ENCODE measurements around the gene CHIT1. TPM values are rescaled to one million over a fixed set of nuclear protein-coding genes. Genes with fewer than 3 reads are reported as not detected.

The CHIT1 gene
- total RNA-seq, 1 experiment from 2014 or later = not detected

GRCh38 chr1:203211812-203212211 is 17.7 kb downstream of the CHIT1 start:
- Histone ChIP-seq H3K79me2 (ENCODE audit: insufficient read depth, low read length) (no peaks in the 10 kb centered on the region), H3K9me2 (ENCODE audit: insufficient read depth) (no peaks in the 10 kb centered on the region), H3K36me3 (ENCODE audit: control insufficient read depth in 1 of 2, insufficient read depth in 2 of 2, low read length in 2 of 2) (no peaks in the 10 kb centered on the region), H2AFZ (ENCODE audit: low read depth, low read length, poor library complexity, severe bottlenecking) (no peak overlapping the region), H4K20me1 (ENCODE audit: insufficient read depth) (no peaks in the 10 kb centered on the region), H3K9me3 (ENCODE audit: control insufficient read depth in 1 of 2, insufficient read depth in 1 of 2, low read depth in 1 of 2, low read length in 2 of 2) (no peaks in the 10 kb centered on the region), H3K9ac (ENCODE audit: low read length) (no peak overlapping the region), H3K4me1 (ENCODE audit: control insufficient read depth in 1 of 2, insufficient read depth in 2 of 2, low read length in 2 of 2) (peaks cover 0 to 12% of the 10 kb centered on the region in 2 experiments; a peak in 1 of 4 replicates), H3K27me3 (ENCODE audit: insufficient read depth, low read length) (no peaks in the 10 kb centered on the region), H3K27ac (ENCODE audit: low read depth, low read length) (no peak overlapping the region), H3K4me2 (ENCODE audit: low read length) (no peak overlapping the region), H3K4me3 (replicated peaks in 1 of 2; ENCODE audit: low read depth in 1 of 2, low read length in 2 of 2) (no peak overlapping the region)
- BruUV-seq (replicated peaks) = no TSS peak
- no peak for DNase-seq (ENCODE audit: low read depth, low spot score)
- ATAC-seq = no peak
- CTCF ChIA-PET = no interaction called here
- POLR2A ChIA-PET = no interaction called here
- intact Hi-C loops (cut with micrococcal nuclease) = no loop called here
- no peak for TF ChIP-seq EZH2 (IDR thresholded peaks at IDR 0.05)
- no peak for TF ChIP-seq POLR2AphosphoS5 (IDR thresholded peaks at IDR 0.05; ENCODE audit: low read depth, low read length)
- no peak for TF ChIP-seq ELF1 (IDR thresholded peaks at IDR 0.05; ENCODE audit: borderline replicate concordance, low read depth)
- no peak for TF ChIP-seq ATF3 (IDR thresholded peaks at IDR 0.05)
- TF ChIP-seq EZH2phosphoT487 (IDR thresholded peaks at IDR 0.05; ENCODE audit: borderline replicate concordance) = no peak
- no peak for TF ChIP-seq CTCF (IDR thresholded peaks at IDR 0.05 in 2 of 3, conservative IDR thresholded peaks at IDR 0.05 in 1 of 3; ENCODE audit: borderline replicate concordance in 1 of 3, insufficient read depth in 1 of 3, low read depth in 2 of 3, low read length in 2 of 3)
- TF ChIP-seq EGR1 (IDR thresholded peaks at IDR 0.05; ENCODE audit: low read depth) = no peak
- TF ChIP-seq JUND (IDR thresholded peaks at IDR 0.05) = no peak
- no peak for TF ChIP-seq POLR2A (IDR thresholded peaks at IDR 0.05; ENCODE audit: borderline replicate concordance, extremely low read depth, insufficient read depth, insufficient read length)
- no peak for TF ChIP-seq SP1 (IDR thresholded peaks at IDR 0.05; ENCODE audit: low read depth)
- TF ChIP-seq ZBTB33 (IDR thresholded peaks at IDR 0.05; ENCODE audit: extremely low read depth, insufficient replicate concordance, low read length) = no peak
- TF ChIP-seq ZNF274 (IDR thresholded peaks at IDR 0.05; ENCODE audit: low read depth, low read length) = no peak
- no peak for TF ChIP-seq CBX3 (IDR thresholded peaks at IDR 0.05; ENCODE audit: low read depth)
- no peak for TF ChIP-seq SIN3A (IDR thresholded peaks at IDR 0.05; ENCODE audit: low read depth)
- RAD21 ChIA-PET (ENCODE audit: low non-redundant PET in 1 of 2, low total read pairs in 2 of 2, uncharacterized antibody in 2 of 2, unreplicated experiment in 2 of 2) = no interaction called here

Data from HCT116 (cell line).